T-helper 1 cell treated with Interleukin-12 subunit alpha and Interleukin-12 subunit beta and Interleukin-4 antibody, amounts not matched to agents 30 μg/mL and 1 μg/mL, for 36 hours (primary cell): ENCODE measurements around the gene SLC25A26.

ENCODE experiments used
- H3K27ac Mint-ChIP-seq: one replicate; pipeline ENCODE4 v1.8.0; 2021; ENCODE audit warnings: mild to moderate bottlenecking, mixed read lengths
- H3K27me3 Mint-ChIP-seq: one replicate; pipeline ENCODE4 v1.8.0; 2021; ENCODE audit warnings: low read depth, mixed read lengths
- H3K36me3 Mint-ChIP-seq: one replicate; pipeline ENCODE4 v1.8.0; 2021; ENCODE audit warnings: low read depth, mixed read lengths
- H3K4me1 Mint-ChIP-seq: one replicate; pipeline ENCODE4 v1.8.0; 2021; ENCODE audit warnings: low read depth, mixed read lengths
- H3K4me3 Mint-ChIP-seq: one replicate; pipeline ENCODE4 v1.8.0; 2021; ENCODE audit warnings: mild to moderate bottlenecking, moderate library complexity, mixed read lengths
- H3K9me3 Mint-ChIP-seq: one replicate; pipeline ENCODE4 v1.8.0; 2021; ENCODE audit warnings: mixed read lengths

Gene SLC25A26

DNA sequence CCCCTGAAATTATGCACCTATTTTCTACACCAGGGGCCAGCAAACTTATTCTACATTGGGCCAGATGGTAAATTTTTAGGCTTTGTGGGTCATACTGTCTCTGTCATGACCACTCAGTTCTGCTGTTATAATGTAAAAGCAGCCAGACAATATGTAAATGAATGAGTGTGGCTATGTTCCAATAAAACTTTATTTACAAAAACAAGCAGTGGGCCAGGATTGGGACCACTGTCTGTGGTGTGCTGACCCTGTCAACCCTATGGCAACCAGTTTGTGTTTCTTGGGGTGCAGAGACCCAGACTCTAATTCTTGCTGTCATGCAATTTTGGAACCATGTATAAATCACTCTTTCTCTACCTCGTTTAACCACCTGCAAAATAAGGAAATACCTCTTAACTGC is 205.3 kb downstream of the SLC25A26 start:
- H3K27ac Mint-ChIP-seq, result no peak overlapping the region
- peaks cover 8% of the 10 kb centered on the region for H3K4me1 Mint-ChIP-seq
- peaks cover 30% of the 10 kb centered on the region for H3K36me3 Mint-ChIP-seq
- no peak overlapping the region for H3K4me3 Mint-ChIP-seq
- H3K27me3 Mint-ChIP-seq, result no peaks in the 10 kb centered on the region
- peaks cover 20% of the 10 kb centered on the region for H3K9me3 Mint-ChIP-seq

DNA sequence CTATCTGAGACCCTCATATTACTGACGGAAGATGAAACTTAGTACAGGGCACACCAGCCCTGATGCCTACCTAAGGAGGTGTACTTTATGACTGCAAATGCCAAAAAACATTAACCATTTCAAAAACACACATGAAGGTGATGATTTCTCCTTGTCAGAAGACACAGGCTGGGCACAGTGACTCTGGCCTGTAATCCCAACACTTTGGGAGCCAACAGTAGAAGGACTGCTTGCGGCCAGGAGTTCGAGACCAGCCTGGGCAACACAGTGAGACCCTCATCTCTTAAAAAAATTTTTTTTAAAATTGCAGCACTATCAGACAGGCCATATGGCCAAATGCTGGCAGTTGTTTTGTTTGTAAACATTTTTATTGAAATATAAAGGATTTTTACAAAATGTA is 206.6 kb downstream of the SLC25A26 start:
- peaks cover 8% of the 10 kb centered on the region for H3K4me1 Mint-ChIP-seq
- peaks cover 25% of the 10 kb centered on the region for H3K36me3 Mint-ChIP-seq
- H3K4me3 Mint-ChIP-seq, result no peak overlapping the region
- no peak overlapping the region for H3K27ac Mint-ChIP-seq
- peaks cover 10% of the 10 kb centered on the region for H3K9me3 Mint-ChIP-seq
- H3K27me3 Mint-ChIP-seq, result no peaks in the 10 kb centered on the region

DNA sequence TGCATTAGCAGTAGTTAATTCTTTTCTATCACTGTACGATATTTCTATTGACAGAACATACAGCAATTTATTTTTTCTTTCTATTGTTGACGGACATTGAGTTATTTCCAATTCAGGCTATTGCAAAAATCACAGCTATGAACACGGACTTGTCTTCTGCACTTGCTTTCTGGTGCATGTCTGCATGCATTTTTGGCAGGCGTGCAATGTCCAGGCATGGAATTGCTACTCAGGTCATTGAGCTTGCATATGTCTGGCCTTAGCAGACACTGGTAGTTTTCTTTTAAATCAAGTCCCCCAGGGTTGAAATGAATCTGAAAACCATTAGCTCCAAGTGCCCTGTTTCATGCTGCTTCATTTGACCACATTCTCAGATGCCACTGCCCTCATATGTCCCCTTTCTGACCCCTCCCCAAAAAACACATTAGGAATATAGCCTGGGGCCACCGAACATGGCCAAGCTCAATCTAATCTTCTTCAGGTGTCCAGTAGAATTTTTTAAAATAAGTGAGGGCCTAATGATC is 207.2 kb downstream of the SLC25A26 start:
- no peaks in the 10 kb centered on the region for H3K27me3 Mint-ChIP-seq
- peaks cover 19% of the 10 kb centered on the region for H3K36me3 Mint-ChIP-seq
- H3K27ac Mint-ChIP-seq, result no peak overlapping the region
- H3K4me1 Mint-ChIP-seq, result peaks cover 10% of the 10 kb centered on the region
- H3K9me3 Mint-ChIP-seq, result peaks cover 4% of the 10 kb centered on the region
- H3K4me3 Mint-ChIP-seq, result no peak overlapping the region
